GM13976 (cell line): ENCODE measurements around the gene CADPS.

Source experiments
- DNase-seq: peaks from one replicate; pipeline ENCODE4 v3.0.0; 2012; ENCODE audit warnings: low spot score
- CTCF ChIP-seq: IDR thresholded peaks from 2 replicates; pipeline ENCODE4 v1.5.1; 2012; ENCODE audit warnings: borderline replicate concordance, mild to moderate bottlenecking; ENCODE audit not compliant: insufficient read depth; ENCODE audit errors: extremely low read depth, missing control alignments, control extremely low read depth
- in situ Hi-C: fragments of 300-500 bp; cut with MboI; formaldehyde crosslinking; loops from one replicate; pipeline ENCODE4 v1.12.0; 2022; ENCODE audit warnings: low sequenced_read_pairs, mixed read lengths, inconsistent platforms; ENCODE audit not compliant: unreplicated experiment

CADPS gene

GRCh38 chr3:62531493-62531892 is 343.7 kb downstream of the CADPS start:
- no peak for DNase-seq
- in situ Hi-C loops: no loop called here
- TF ChIP-seq CTCF: no peak

GRCh38 chr3:62529230-62529629 is 346.0 kb downstream of the CADPS start:
- in situ Hi-C loops: no loop called here
- TF ChIP-seq CTCF: no peak
- DNase-seq: no peak

GRCh38 chr3:62527474-62527873 is 347.7 kb downstream of the CADPS start:
- no peak for TF ChIP-seq CTCF
- DNase-seq: no peak
- in situ Hi-C loops: no loop called here

- DNase-seq: no peak
- in situ Hi-C loops: no loop called here
- TF ChIP-seq CTCF: no peak
Observed at GRCh38 chr3:62525281-62525680, 349.9 kb downstream of the CADPS start.

- no peak for TF ChIP-seq CTCF
- in situ Hi-C loops: no loop called here
- no peak for DNase-seq
Observed at GRCh38 chr3:62523672-62524071, 351.5 kb downstream of the CADPS start.

GRCh38 chr3:62521464-62522105 is 353.6 kb downstream of the CADPS start:
- no peak for TF ChIP-seq CTCF
- in situ Hi-C loops: no loop called here
- no peak for DNase-seq
